ENCODE results near the gene DCUN1D2.
A peak's percentile ranks its signal among the peaks of the same experiment; 100 is the strongest.

The DCUN1D2 gene

GRCh38 chr13:113488283-113488682, 2.2 kb downstream of the DCUN1D2 start:
- no peak overlapping the region for H3K4me3 ChIP-seq (replicated peaks; ENCODE audit: insufficient read depth, low read length)
- peak in 1 of 2 experiments; percentile 28 for DNase-seq (ENCODE audit: low read depth in 1 of 2, low spot score in 1 of 2)
- TF ChIP-seq, protein P1, sequence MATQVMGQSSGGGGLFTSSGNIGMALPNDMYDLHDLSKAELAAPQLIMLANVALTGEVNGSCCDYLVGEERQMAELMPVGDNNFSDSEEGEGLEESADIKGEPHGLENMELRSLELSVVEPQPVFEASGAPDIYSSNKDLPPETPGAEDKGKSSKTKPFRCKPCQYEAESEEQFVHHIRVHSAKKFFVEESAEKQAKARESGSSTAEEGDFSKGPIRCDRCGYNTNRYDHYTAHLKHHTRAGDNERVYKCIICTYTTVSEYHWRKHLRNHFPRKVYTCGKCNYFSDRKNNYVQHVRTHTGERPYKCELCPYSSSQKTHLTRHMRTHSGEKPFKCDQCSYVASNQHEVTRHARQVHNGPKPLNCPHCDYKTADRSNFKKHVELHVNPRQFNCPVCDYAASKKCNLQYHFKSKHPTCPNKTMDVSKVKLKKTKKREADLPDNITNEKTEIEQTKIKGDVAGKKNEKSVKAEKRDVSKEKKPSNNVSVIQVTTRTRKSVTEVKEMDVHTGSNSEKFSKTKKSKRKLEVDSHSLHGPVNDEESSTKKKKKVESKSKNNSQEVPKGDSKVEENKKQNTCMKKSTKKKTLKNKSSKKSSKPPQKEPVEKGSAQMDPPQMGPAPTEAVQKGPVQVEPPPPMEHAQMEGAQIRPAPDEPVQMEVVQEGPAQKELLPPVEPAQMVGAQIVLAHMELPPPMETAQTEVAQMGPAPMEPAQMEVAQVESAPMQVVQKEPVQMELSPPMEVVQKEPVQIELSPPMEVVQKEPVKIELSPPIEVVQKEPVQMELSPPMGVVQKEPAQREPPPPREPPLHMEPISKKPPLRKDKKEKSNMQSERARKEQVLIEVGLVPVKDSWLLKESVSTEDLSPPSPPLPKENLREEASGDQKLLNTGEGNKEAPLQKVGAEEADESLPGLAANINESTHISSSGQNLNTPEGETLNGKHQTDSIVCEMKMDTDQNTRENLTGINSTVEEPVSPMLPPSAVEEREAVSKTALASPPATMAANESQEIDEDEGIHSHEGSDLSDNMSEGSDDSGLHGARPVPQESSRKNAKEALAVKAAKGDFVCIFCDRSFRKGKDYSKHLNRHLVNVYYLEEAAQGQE (IDR thresholded peaks at IDR 0.05; ENCODE audit: insufficient replicate concordance, low read depth): no peak
- TF ChIP-seq SPI1 (IDR thresholded peaks at IDR 0.05; ENCODE audit: borderline replicate concordance, low read depth): peak; percentile 90
- H3K27ac ChIP-seq (replicated peaks): 0 out of 2 replicates have a peak overlapping the region, but pooled peaks have one; percentile 1
- H3K27me3 ChIP-seq (ENCODE audit: insufficient read depth, poor library complexity, severe bottlenecking): no peaks in the 10 kb centered on the region

DNA sequence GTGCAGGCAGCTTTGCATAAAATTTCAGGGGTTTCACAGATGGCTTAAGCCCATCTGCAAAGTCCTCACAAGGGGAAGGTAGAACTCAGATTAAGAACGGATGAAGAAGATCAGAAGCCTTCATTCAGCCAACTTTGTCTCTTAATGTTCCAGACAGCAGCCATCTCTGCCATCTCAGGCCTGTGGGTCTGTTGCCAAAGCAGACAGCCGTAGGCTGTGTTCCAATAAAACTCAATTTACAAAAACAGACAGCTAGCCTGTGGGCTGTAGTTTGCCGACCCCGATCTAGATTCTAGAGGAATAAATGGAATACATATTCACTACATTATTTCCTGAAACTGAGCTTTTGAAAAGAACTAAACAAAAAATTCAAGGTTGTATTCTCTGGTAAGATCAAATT, 3.8 kb downstream of the DCUN1D2 start:
- no peak for TF ChIP-seq CTCF (IDR thresholded peaks at IDR 0.05; ENCODE audit: insufficient read depth, low read length)
- TF ChIP-seq SPI1 (IDR thresholded peaks at IDR 0.05; ENCODE audit: borderline replicate concordance, low read depth): no peak
- TF ChIP-seq, protein P1 (IDR thresholded peaks at IDR 0.05; ENCODE audit: insufficient replicate concordance, low read depth): no peak
- no peak for TF ChIP-seq POLR2AphosphoS5 (IDR thresholded peaks at IDR 0.05; ENCODE audit: low read depth)
- no peak for TF ChIP-seq GABPA (IDR thresholded peaks at IDR 0.05; ENCODE audit: low read depth)
- no peak for DNase-seq (ENCODE audit: low read depth in 1 of 2, low spot score in 1 of 2)
- Histone ChIP-seq H3K4me3 (replicated peaks; ENCODE audit: insufficient read depth, low read length) (no peak overlapping the region), H3K27me3 (ENCODE audit: insufficient read depth, poor library complexity, severe bottlenecking) (no peaks in the 10 kb centered on the region), H3K27ac (replicated peaks) (no peak overlapping the region)

- Histone ChIP-seq H3K4me3 (replicated peaks; ENCODE audit: insufficient read depth, low read length) (no peak overlapping the region), H3K27me3 (ENCODE audit: insufficient read depth, poor library complexity, severe bottlenecking) (no peaks in the 10 kb centered on the region), H3K27ac (replicated peaks) (no peak overlapping the region)
- TF ChIP-seq, protein P1 (IDR thresholded peaks at IDR 0.05; ENCODE audit: insufficient replicate concordance, low read depth): no peak
- TF ChIP-seq SPI1 (IDR thresholded peaks at IDR 0.05; ENCODE audit: borderline replicate concordance, low read depth): no peak
- no peak for TF ChIP-seq GABPA (IDR thresholded peaks at IDR 0.05; ENCODE audit: low read depth)
- TF ChIP-seq CTCF (IDR thresholded peaks at IDR 0.05; ENCODE audit: insufficient read depth, low read length): no peak
- no peak for TF ChIP-seq POLR2AphosphoS5 (IDR thresholded peaks at IDR 0.05; ENCODE audit: low read depth)
- no peak for DNase-seq (ENCODE audit: low read depth in 1 of 2, low spot score in 1 of 2)
These were observed 5.0 kb downstream of the DCUN1D2 start for GRCh38 chr13:113485545-113485944.

Data from HL-60 (cell line).